Caki2 (cell line): ENCODE results near the gene TPPP. TPM values are rescaled to one million over a fixed set of nuclear protein-coding genes. Genes with fewer than 3 reads are reported as not detected.

Source experiments
- DNase-seq: peaks from one replicate; pipeline ENCODE4 v3.0.0-alpha.2; 2015; ENCODE audit warnings: low read depth
- in situ Hi-C: cut with HindIII; loops from 2 replicates; pipeline ENCODE4 v1.10.0; 2016; ENCODE audit warnings: low sequenced_read_pairs, low pct_unique_long_range_greater_than_20kb, mixed read lengths
- total RNA-seq: library from RNA; depleted of rRNA; stranded (reverse); fragments of >200 nt; shearing (Covaris generic); gene quantifications from 2 replicates; pipeline ENCODE4 v1.2.3, GENCODE V29; 2014; ENCODE audit warnings: low replicate concordance

Gene TPPP
- total RNA-seq, 1 experiment from 2014 or later: 0.34 TPM

- DNase-seq: no peak
- in situ Hi-C loops: no loop called here
Measured at GRCh38 chr5:622946-623522, 70.1 kb downstream of the TPPP start.

- in situ Hi-C loops: no loop called here
- DNase-seq: no peak
Measured at GRCh38 chr5:622359-622758, 70.8 kb downstream of the TPPP start.

GRCh38 chr5:621341-621761 is 71.8 kb downstream of the TPPP start:
- in situ Hi-C loops: no loop called here
- no peak for DNase-seq

- no peak for DNase-seq
- in situ Hi-C loops: no loop called here
Measured at GRCh38 chr5:620586-621180, 72.5 kb downstream of the TPPP start.

- in situ Hi-C loops: no loop called here
- DNase-seq: no peak
Measured at GRCh38 chr5:620152-620551, 73.0 kb downstream of the TPPP start.

GRCh38 chr5:619444-619843 is 73.7 kb downstream of the TPPP start:
- DNase-seq: no peak
- in situ Hi-C loops: no loop called here

- in situ Hi-C loops: no loop called here
- DNase-seq: no peak
Measured at GRCh38 chr5:618450-618849, 74.7 kb downstream of the TPPP start.

- in situ Hi-C loops: no loop called here
- DNase-seq: no peak
Measured at GRCh38 chr5:617896-618295, 75.3 kb downstream of the TPPP start.

GRCh38 chr5:616484-617039 is 76.6 kb downstream of the TPPP start:
- no peak for DNase-seq
- in situ Hi-C loops: no loop called here

- in situ Hi-C loops: no loop called here
- peak; percentile 50 for DNase-seq
Measured at GRCh38 chr5:612498-613424, 80.4 kb downstream of the TPPP start.

- DNase-seq: peak; percentile 64
- in situ Hi-C loops: no loop called here
Measured at GRCh38 chr5:611731-612486, 81.2 kb downstream of the TPPP start, which contains the start of gene CEP72. TSS of gene CEP72 (plus strand) at chr5:612340. CDS start at chr5:612362, 22 bp downstream.

- in situ Hi-C loops: no loop called here
- DNase-seq: no peak
Measured at GRCh38 chr5:610744-611730, 82.1 kb downstream of the TPPP start.

GRCh38 chr5:610011-610743 is 83.0 kb downstream of the TPPP start:
- no peak for DNase-seq
- in situ Hi-C loops: no loop called here
